Measurements from ENCODE around the gene SIPA1L3.
"Not testable (repeated sequence)": the region's sequence is repeated elsewhere in the genome, so short reads cannot be mapped to it uniquely, and the experiment has no call there.

The SIPA1L3 gene

GRCh38 chr19:38071054-38071453, 164.0 kb downstream of the SIPA1L3 start:
- DNase-seq (ENCODE audit: low read depth in 2 of 2), result not testable (repeated sequence)

DNA sequence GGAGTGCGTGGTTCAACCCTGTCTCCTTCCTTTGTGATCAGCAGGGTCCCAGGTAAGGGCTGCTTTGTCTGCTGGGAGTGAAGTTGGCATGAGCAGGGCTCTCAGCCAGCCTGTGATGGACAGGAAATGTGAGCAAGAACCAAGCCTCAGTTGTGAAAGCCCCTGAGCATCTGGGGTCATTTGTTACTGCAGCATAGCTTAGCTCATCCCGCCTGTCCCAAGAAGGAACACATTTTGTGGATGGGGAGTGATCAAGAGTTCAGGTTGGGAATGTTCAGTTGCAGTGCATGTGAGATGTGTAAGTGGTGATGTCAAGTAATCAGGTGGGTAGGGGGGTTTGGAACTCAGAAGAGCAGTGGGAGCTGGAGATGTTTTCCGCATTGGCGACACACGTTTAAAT, 164.6 kb downstream of the SIPA1L3 start:
- no peak for DNase-seq (ENCODE audit: low read depth in 2 of 2)

GRCh38 chr19:38072776-38073750, 166.1 kb downstream of the SIPA1L3 start:
- no peak for DNase-seq (ENCODE audit: low read depth in 2 of 2)

DNA sequence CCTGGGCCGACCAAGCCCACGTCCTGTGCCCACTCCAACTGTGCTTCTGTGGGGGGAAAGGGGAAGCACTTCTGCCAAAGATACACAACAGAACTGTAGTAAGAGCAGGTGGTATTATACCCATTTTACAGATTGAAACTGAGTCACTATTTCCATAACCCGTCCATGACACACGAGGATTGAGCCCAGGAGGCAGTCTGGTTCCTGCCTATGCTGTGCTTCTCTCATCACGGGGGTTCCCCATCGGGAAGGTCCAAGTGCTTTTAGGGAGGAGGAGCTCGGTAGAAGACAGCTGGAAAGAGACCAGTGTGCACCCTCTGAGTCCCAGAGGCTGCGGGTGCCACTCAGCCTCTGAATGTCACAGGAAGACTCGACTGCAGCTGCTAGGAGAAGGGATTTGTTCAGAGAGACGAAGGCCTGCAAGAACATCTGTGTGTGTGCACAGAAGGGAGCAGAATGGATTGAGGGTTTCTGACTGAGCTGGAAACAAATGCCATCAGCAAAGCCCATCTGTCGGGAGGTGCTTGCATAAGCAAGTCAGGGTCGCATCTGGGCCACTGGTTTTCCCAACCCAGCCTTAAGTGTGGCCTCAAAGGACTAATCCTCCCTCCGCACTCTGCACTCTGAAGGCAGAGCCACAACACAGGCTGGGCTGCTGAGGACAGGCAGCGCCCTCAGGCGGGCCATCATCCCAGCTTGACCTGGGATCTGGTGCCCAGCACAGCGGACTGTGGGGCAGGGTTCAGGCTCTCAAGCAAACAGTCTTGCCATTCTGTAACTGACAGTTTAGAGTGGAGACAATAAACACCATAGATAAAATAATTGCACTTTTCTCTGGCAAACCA, 167.1 kb downstream of the SIPA1L3 start:
- DNase-seq (ENCODE audit: low read depth in 2 of 2), result no peak

GRCh38 chr19:38076337-38076736, 169.3 kb downstream of the SIPA1L3 start:
- DNase-seq (ENCODE audit: low read depth in 2 of 2), result no peak

- DNase-seq (ENCODE audit: low read depth in 2 of 2), result no peak
These were observed 171.4 kb downstream of the SIPA1L3 start for GRCh38 chr19:38078302-38078930.

DNA sequence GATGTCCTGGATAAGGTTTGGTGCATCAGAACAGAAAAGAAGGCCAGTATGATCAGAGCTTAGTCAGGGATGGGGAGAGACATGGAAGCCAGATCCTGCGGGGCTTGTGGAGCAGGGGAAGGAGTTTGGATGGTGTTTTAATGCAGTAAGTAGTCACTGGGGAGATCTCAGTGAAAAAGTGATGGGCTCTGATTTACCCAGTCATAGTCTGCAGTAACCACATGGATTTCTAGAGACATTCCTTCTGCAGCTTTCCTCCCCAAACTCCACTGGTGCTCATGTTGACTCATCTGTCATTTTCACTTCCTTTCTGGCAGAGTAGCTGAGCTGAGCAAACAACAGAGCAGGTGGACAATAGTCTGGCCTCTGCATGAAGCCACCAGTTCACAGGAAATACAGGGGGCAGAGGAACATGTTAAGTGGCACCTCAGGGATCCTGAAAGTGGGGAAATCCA, 172.9 kb downstream of the SIPA1L3 start:
- no peak for DNase-seq (ENCODE audit: low read depth in 2 of 2)

- no peak for DNase-seq (ENCODE audit: low read depth in 2 of 2)
These were observed 174.7 kb downstream of the SIPA1L3 start for GRCh38 chr19:38081547-38082255.

DNA sequence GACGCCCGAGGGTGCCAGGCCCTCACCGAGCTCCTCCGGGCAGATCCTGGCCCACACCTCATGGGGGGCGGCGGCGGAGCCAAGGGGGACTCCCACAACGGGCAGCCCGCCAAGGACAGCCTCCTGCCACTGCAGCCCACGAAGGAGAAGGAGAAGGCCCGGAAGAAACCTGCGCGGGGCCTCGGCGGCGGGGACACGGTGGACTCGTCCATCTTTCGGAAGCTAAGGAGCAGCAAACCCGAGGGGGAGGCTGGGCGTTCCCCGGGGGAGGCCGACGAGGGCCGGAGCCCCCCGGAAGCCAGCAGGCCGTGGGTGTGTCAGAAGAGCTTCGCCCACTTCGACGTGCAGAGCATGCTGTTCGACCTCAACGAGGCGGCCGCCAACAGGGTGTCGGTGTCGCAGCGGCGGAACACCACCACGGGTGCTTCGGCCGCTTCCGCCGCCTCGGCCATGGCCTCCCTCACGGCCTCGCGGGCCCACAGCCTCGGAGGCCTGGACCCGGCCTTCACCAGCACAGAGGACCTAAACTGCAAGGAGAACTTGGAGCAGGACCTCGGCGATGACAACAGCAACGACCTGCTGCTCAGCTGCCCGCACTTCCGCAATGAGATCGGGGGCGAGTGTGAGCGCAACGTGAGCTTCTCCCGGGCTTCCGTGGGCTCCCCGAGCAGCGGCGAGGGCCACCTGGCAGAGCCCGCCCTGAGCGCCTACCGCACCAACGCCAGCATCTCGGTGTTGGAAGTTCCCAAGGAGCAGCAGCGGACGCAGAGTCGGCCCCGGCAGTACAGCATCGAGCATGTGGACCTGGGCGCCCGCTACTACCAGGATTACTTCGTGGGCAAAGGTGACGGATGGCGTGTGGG, 175.5 kb downstream of the SIPA1L3 start:
- DNase-seq (ENCODE audit: low read depth in 2 of 2), result no peak

- DNase-seq (ENCODE audit: low read depth in 2 of 2), result no peak
These were observed 177.2 kb downstream of the SIPA1L3 start for GRCh38 chr19:38084196-38084595.

DNA sequence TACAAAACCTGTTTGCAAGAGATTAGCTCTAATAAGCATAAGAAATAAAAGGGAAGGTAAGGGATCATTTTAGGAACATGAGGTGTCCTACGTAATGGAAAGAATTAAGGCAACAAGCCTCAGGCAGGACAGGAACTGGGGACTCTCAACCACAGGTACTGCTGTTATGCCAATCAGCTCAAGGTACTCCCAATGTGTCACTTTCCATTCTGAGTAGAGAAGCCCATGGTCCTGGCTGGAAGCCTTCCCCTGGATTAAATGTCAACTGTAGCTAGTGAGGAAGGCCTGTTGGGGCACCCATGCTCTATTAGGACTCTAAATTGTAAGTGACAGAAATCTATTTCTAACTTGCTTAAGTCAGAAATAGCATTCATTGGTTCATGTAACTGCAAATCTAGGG, 182.4 kb downstream of the SIPA1L3 start:
- DNase-seq (ENCODE audit: low read depth in 2 of 2), result no peak

DNA sequence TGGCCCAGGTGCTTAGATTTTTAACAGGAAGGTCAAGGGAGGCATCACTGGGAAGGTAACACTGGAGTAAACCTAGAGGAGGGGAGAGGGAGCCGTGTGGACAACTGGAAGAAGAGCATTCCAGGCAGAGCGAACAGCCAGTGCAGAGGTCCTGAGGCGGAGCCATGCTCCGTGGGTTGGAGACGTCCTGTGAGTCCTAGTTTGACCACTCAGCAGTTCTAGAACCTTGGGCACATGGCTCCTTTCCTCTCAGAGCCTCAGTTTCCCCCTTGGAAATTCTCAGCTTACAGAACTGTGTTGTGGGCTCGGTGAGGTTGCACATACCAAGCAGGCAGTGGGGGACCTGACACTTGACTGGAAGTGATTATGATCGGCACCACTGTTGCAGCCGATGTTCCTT, 186.1 kb downstream of the SIPA1L3 start:
- DNase-seq (ENCODE audit: low read depth in 2 of 2), result no peak

- DNase-seq (ENCODE audit: low read depth in 2 of 2), result no peak
These were observed 186.6 kb downstream of the SIPA1L3 start for GRCh38 chr19:38093587-38093986.

GRCh38 chr19:38095411-38096308, 188.7 kb downstream of the SIPA1L3 start:
- DNase-seq (ENCODE audit: low read depth in 2 of 2), result peak; percentile 2 to 24

DNA sequence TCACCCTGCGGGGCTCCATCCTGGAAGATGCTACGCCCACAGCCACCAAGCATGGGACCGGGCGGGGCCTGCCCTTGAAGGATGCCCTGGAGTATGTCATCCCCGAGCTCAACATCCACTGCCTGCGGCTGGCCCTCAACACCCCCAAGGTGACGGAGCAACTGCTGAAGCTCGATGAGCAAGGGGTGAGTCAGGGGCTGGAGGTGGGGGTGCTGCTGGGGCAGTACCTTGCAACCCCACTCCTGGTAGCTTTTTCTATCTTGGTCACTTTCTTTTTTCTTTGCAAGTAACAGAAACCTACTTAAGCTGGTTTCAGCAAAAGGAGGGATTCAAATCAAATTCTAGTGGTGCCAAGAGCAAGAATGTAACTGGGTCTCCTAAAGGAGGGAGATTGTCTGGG, 193.0 kb downstream of the SIPA1L3 start:
- no peak for DNase-seq (ENCODE audit: low read depth in 2 of 2)

DNA sequence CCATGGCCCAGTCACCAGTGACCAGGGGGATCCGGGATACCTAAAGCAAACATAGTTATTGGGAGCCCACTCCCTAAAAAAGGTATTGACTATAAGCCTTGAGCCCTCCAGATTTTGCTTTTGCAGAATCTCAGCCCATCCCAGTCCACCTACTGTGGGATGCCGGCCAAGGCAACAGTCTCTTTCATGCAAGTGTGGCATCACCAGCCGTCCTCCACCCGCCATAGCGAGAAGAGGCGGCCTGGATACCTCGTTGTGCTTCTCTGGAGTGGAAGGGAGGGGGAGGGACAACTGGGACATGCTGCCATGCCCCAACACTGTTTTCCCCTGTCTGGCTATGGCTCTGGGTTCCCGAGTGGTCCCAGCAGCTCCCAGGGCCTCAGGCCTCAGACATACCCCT, 193.6 kb downstream of the SIPA1L3 start:
- DNase-seq (ENCODE audit: low read depth in 2 of 2), result no peak

DNA sequence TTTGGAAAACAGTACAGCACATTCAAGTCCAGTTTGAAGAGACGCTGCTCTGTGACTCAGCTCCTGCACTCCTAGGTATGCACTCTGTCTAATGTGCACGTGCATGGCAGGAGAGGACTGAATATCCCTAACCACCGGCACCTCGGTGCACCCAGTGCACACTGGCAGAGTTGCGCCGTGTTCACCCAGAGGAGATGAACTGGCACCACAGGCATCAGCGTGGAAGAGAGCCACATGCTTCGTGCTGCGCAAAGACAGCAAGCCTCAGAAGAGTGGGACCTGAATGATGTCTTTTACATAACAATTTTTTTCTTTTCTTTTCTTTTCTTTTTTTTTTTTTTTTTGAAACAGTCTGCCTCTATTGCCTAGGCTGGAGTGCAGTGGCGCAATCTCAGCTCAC, 194.7 kb downstream of the SIPA1L3 start:
- no peak for DNase-seq (ENCODE audit: low read depth in 2 of 2)

- DNase-seq (ENCODE audit: low read depth in 2 of 2), result no peak
These were observed 198.6 kb downstream of the SIPA1L3 start for GRCh38 chr19:38105574-38105973.

- no peak for DNase-seq (ENCODE audit: low read depth in 2 of 2)
These were observed 200.1 kb downstream of the SIPA1L3 start for GRCh38 chr19:38107129-38107528.
